H1 (cell line): ENCODE measurements around the gene ACBD6. TPM values are rescaled to one million over a fixed set of nuclear protein-coding genes. Genes with fewer than 3 reads are reported as not detected.

Experiments
- BRCA1 ChIP-seq: IDR thresholded peaks from 2 replicates; pipeline ENCODE4 v1.6.1; 2012; ENCODE audit warnings: low read depth, low read length, improper control_type of control experiment
- CHD7 ChIP-seq: fragments of 300-600 bp; sonication (generic); IDR thresholded peaks from 2 replicates; pipeline ENCODE4 v1.7.1; 2012; ENCODE audit warnings: low read length, moderate library complexity, mild to moderate bottlenecking, inconsistent platforms; ENCODE audit not compliant: insufficient replicate concordance
- FOSL1 ChIP-seq: IDR thresholded peaks from 2 replicates; pipeline ENCODE4 v1.6.1; 2011; ENCODE audit warnings: mild to moderate bottlenecking, low read depth, low read length, moderate library complexity; ENCODE audit not compliant: insufficient read depth
- NANOG ChIP-seq: IDR thresholded peaks from 2 replicates; pipeline ENCODE4 v1.6.1; 2011; ENCODE audit warnings: low read length, low read depth, mild to moderate bottlenecking, inconsistent platforms; ENCODE audit not compliant: insufficient read depth, poor library complexity, severe bottlenecking
- RFX5 ChIP-seq: IDR thresholded peaks from 2 replicates; pipeline ENCODE4 v1.6.1; 2011; ENCODE audit warnings: low read depth, low read length, improper control_type of control experiment, borderline replicate concordance
- SRF ChIP-seq: IDR thresholded peaks from 2 replicates; pipeline ENCODE4 v1.6.1; 2011; ENCODE audit warnings: mild to moderate bottlenecking, low read depth, low read length, moderate library complexity
- USF2 ChIP-seq: IDR thresholded peaks from 2 replicates; pipeline ENCODE4 v1.6.1; 2011; ENCODE audit warnings: low read length, improper control_type of control experiment
- polyA plus RNA-seq, 7 experiments: library from polyadenylated mRNA; depleted of rRNA in 3 of 7; stranded (reverse) in 5 of 7; unstranded in 2 of 7; fragments of >200 nt in 5 of 7; fragments of 200-250 nt in 2 of 7; gene quantifications; 1 replicate in 5 of 7; 2 replicates in 1 of 7; 4 replicates in 1 of 7; pipeline versions ENCODE4 v1.2.1 to v1.2.3, GENCODE V29; 2011 to 2013; ENCODE audit warnings: missing spikeins in 2 of 7, mixed read lengths in 2 of 7
- total RNA-seq: library from RNA; stranded (reverse); fragmentation: NEBNext Ultra II Directional; extraction: Animal tissue kit (Norgen Biotek cat#: 25700); gene quantifications from 2 replicates; pipeline ENCODE4 v1.2.1, GENCODE V29; 2021
- TF ChIP-seq, protein P1 (sequence below): IDR thresholded peaks from 2 replicates; pipeline ENCODE4 v1.6.1; 2012; ENCODE audit warnings: inconsistent platforms

The ACBD6 gene
- total and polyA plus RNA-seq, 2 of the 8 experiments (the other 6 are each of a cell fraction or from before 2014, with no cell fraction given) = 52.0 to 67.7 TPM

DNA sequence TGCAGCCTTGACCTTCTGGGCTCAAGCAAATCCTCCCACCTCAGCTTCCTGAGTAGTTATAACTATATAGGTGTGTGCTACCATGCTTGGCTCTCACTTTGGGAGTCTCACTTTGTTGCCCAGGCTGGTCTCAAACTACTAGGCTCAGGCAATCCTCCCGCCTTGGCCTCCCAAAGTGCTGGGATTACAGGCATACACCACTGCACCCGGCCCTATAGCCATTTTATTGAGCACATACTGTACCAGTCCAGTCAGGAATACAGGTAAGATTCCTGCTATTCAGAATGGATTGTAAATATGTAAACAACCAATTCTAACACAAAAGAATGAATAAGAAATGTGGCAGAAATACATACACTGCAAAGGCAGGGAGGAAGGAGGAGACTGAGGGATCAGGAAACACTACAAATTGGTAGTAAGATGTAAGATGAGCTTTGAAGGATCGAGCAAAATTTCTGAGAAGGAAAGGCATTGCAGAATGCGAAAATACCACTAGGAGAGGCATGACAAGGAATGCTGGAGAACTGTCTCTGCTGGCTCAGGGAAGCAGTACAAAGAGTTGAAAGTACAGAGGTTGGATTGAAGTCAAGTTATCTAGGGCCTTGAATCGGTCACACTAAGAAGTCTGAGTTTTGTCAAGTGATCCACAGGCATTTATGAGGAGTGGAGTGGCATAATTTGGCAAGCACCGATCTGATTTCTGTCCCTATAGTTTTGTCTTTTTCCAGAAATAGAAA is 211.9 kb downstream of the ACBD6 start (continued):
- TF ChIP-seq CHD7 = no peak
- no peak for TF ChIP-seq USF2
- TF ChIP-seq SRF = no peak
- TF ChIP-seq NANOG = no peak
- no peak for TF ChIP-seq BRCA1
- TF ChIP-seq RFX5 = no peak
- TF ChIP-seq FOSL1 = no peak
- TF ChIP-seq, protein P1, sequence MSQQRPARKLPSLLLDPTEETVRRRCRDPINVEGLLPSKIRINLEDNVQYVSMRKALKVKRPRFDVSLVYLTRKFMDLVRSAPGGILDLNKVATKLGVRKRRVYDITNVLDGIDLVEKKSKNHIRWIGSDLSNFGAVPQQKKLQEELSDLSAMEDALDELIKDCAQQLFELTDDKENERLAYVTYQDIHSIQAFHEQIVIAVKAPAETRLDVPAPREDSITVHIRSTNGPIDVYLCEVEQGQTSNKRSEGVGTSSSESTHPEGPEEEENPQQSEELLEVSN = no peak
